Ishikawa (cell line): ENCODE measurements around the gene POLR2L.

Source experiments
- CEBPB ChIP-seq: IDR thresholded peaks from 2 replicates; pipeline ENCODE4 v1.6.1; 2012
- CREB1 ChIP-seq: IDR thresholded peaks from 2 replicates; pipeline ENCODE4 v1.6.1; 2012; ENCODE audit warnings: low read depth
- EGR1 ChIP-seq: IDR thresholded peaks from 2 replicates; pipeline ENCODE4 v1.6.1; 2012
- EP300 ChIP-seq: IDR thresholded peaks from 2 replicates; pipeline ENCODE4 v1.6.1; 2012; ENCODE audit warnings: borderline replicate concordance
- FOXM1 ChIP-seq: IDR thresholded peaks from 2 replicates; pipeline ENCODE4 v1.6.1; 2012; ENCODE audit warnings: low read depth, borderline replicate concordance
- NFIC ChIP-seq: IDR thresholded peaks from 2 replicates; pipeline ENCODE4 v1.6.1; 2012
- RAD21 ChIP-seq: IDR thresholded peaks from 2 replicates; pipeline ENCODE4 v1.6.1; 2012; ENCODE audit warnings: low read depth
- TAF1 ChIP-seq: IDR thresholded peaks from 2 replicates; pipeline ENCODE4 v1.6.1; 2012; ENCODE audit warnings: low read depth, mild to moderate bottlenecking
- TCF12 ChIP-seq: IDR thresholded peaks from 2 replicates; pipeline ENCODE4 v1.6.1; 2012; ENCODE audit warnings: low read depth
- TEAD4 ChIP-seq: IDR thresholded peaks from 2 replicates; pipeline ENCODE4 v1.6.1; 2012
- YY1 ChIP-seq: IDR thresholded peaks from 2 replicates; pipeline ENCODE4 v1.6.1; 2012; ENCODE audit warnings: low read depth
- ZBTB7A ChIP-seq: IDR thresholded peaks from 2 replicates; pipeline ENCODE4 v1.6.1; 2012; ENCODE audit warnings: low read depth
- TF ChIP-seq, protein P1 (sequence below): IDR thresholded peaks from 2 replicates; pipeline ENCODE4 v1.6.1; 2012
- TF ChIP-seq, protein P2 (sequence below): IDR thresholded peaks from 2 replicates; pipeline ENCODE4 v1.6.1; 2012; ENCODE audit warnings: low read depth, mild to moderate bottlenecking
- TF ChIP-seq, protein P3 (sequence below): IDR thresholded peaks from 2 replicates; pipeline ENCODE4 v1.6.1; 2012

The POLR2L gene

DNA sequence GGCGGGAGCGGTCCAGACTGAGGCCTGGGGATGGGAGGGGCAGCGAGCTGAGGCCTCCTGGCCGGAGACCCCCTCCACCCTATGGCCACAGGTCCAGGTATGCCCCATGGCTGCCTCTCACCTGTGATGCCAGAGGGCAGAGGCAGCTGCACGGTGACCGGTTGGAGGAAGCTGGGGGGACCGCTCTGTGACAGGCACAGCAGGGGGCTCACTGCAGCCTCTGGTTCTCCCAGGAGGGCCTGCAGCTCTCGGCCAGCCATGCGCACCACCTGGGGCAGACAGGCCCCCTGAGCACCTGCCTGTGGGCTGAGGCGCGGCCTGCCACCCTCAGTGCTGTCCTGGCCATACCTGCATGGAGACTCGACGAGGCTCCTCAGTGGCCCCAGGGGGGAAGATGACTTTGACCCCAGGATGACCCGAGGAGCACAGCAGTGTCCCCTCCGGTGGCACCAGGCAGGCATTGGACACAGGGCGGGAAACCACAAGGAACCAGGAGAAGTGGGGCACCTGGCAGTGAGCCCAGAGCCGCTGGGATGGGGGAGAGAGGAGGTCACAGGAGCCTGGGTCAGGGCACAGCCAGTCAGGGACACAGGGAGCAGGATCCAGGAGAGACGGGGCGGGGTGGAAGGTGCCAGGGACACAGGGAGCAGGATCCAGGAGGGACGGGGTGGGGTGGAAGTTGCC is 41.1 kb downstream of the POLR2L start:
- TF ChIP-seq, protein P1, sequence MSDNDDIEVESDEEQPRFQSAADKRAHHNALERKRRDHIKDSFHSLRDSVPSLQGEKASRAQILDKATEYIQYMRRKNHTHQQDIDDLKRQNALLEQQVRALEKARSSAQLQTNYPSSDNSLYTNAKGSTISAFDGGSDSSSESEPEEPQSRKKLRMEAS, result no peak
- no peak for TF ChIP-seq ZBTB7A
- TF ChIP-seq NFIC, result no peak
- no peak for TF ChIP-seq EP300
- no peak for TF ChIP-seq CREB1
- TF ChIP-seq, protein P2, sequence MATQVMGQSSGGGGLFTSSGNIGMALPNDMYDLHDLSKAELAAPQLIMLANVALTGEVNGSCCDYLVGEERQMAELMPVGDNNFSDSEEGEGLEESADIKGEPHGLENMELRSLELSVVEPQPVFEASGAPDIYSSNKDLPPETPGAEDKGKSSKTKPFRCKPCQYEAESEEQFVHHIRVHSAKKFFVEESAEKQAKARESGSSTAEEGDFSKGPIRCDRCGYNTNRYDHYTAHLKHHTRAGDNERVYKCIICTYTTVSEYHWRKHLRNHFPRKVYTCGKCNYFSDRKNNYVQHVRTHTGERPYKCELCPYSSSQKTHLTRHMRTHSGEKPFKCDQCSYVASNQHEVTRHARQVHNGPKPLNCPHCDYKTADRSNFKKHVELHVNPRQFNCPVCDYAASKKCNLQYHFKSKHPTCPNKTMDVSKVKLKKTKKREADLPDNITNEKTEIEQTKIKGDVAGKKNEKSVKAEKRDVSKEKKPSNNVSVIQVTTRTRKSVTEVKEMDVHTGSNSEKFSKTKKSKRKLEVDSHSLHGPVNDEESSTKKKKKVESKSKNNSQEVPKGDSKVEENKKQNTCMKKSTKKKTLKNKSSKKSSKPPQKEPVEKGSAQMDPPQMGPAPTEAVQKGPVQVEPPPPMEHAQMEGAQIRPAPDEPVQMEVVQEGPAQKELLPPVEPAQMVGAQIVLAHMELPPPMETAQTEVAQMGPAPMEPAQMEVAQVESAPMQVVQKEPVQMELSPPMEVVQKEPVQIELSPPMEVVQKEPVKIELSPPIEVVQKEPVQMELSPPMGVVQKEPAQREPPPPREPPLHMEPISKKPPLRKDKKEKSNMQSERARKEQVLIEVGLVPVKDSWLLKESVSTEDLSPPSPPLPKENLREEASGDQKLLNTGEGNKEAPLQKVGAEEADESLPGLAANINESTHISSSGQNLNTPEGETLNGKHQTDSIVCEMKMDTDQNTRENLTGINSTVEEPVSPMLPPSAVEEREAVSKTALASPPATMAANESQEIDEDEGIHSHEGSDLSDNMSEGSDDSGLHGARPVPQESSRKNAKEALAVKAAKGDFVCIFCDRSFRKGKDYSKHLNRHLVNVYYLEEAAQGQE, result no peak
- TF ChIP-seq FOXM1, result no peak
- no peak for TF ChIP-seq YY1
- no peak for TF ChIP-seq CEBPB
- no peak for TF ChIP-seq TAF1
- TF ChIP-seq, protein P3, sequence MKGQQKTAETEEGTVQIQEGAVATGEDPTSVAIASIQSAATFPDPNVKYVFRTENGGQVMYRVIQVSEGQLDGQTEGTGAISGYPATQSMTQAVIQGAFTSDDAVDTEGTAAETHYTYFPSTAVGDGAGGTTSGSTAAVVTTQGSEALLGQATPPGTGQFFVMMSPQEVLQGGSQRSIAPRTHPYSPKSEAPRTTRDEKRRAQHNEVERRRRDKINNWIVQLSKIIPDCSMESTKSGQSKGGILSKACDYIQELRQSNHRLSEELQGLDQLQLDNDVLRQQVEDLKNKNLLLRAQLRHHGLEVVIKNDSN, result no peak
- TF ChIP-seq RAD21, result no peak
- TF ChIP-seq TCF12, result no peak
- TF ChIP-seq TEAD4, result no peak
- TF ChIP-seq EGR1, result no peak

DNA sequence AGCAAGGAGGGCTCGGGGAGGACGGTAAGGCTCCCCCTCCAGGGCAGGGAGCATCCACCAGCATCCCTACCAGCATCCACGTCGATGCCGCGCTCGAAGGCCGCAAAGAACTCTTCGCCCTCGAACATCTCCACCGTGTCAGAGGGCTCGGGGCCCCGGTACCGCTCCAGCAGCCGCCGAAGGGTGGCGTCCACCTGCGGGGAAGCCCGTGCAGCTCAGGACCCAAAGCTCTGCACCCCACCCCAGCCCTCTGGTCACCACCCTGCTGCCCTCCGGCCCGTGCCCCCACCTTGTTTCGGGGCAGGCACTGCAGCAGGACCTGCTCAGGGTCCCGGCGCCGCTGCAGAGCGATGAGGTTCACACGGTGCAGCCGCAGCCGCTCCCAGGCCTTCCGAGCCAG is 41.9 kb downstream of the POLR2L start:
- TF ChIP-seq TAF1, result no peak
- TF ChIP-seq RAD21, result no peak
- no peak for TF ChIP-seq TEAD4
- TF ChIP-seq, protein P3, result no peak
- no peak for TF ChIP-seq CEBPB
- no peak for TF ChIP-seq YY1
- TF ChIP-seq, protein P2, result no peak
- TF ChIP-seq, protein P1, result no peak
- no peak for TF ChIP-seq EGR1
- TF ChIP-seq NFIC, result no peak
- no peak for TF ChIP-seq FOXM1
- no peak for TF ChIP-seq TCF12

DNA sequence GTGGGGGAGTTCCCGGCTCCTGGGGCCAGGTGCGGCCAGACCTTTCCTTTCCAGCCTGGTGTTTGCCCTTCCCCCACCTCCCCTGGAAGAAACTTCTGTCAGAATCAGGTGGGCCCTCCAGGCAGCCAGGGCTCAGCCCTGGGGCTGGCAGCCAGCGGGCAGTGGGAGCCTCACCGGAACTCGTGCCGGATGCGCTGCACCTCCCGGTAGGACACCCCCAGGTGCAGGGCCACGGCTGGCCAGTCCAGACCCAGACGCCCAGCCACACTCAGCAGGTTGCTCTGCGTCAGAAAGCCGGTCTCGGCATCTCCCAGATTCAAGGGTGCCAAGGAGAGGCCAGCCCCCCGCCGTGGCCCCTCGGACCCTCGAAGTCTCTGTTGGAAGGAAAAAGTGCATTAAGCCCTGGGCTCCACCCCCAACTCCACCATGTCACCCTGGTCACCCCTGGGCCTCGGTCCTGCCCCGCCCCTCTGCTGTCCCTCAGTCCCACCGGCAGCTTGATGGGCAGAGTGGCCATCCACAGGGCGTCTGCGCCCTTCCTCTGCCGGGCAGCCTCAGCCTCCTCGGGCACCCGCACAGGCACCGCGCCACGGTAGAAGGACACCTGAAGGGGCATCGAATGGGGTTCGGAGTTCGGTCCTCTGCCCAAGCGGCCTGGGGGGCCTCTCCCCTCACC is 42.5 kb downstream of the POLR2L start:
- TF ChIP-seq FOXM1 (no peak), YY1 (no peak), TEAD4 (no peak), TCF12 (no peak), EP300 (no peak), TAF1 (no peak), ZBTB7A (no peak), EGR1 (no peak), NFIC (no peak), RAD21 (no peak), CREB1 (no peak), CEBPB (no peak)
- TF ChIP-seq, protein P3, result no peak
- TF ChIP-seq, protein P1, result no peak
- TF ChIP-seq, protein P2, result no peak
